B cell (primary cell): Measurements from ENCODE around the gene SUSD3. TPM values are rescaled to one million over a fixed set of nuclear protein-coding genes. Genes with fewer than 3 reads are reported as not detected.
A peak's percentile ranks its signal among the peaks of the same experiment; 100 is the strongest.

ENCODE experiments used
- ATAC-seq: fragments of 200-7000 bp; cut with Tn5 transposase; one replicate; pipeline ENCODE4 v1.10.0; 2021; ENCODE audit warnings: low read depth, mild to moderate bottlenecking, moderate number of reproducible peaks, moderate library complexity
- CTCF ChIA-PET: fragments of 350-600 bp; sonication (Branson Sonifier 250); formaldehyde crosslinking; loops from one replicate; lab custom pipeline; 2021; ENCODE audit warnings: antibody characterized with exemption, inconsistent platforms; lab: Charles Lee
- POLR2A ChIA-PET: fragments of 350-600 bp; sonication (Branson Sonifier 250); formaldehyde crosslinking; loops from one replicate; lab custom pipeline; 2021; ENCODE audit warnings: antibody characterized with exemption; lab: Charles Lee
- DNase-seq: peaks from one replicate; pipeline ENCODE4 v3.0.0; 2013
- H2AFZ ChIP-seq: 2 replicates; pipeline ENCODE4 v1.6.1; 2012; ENCODE audit warnings: mild to moderate bottlenecking, low read depth, low read length; ENCODE audit not compliant: insufficient read depth, poor library complexity, severe bottlenecking
- H3K27ac ChIP-seq, 2 donors: 1 replicate in 1 of 2; 2 replicates in 1 of 2; pipeline ENCODE4 v1.5.1; 2012 to 2013; ENCODE audit warnings: low read length in 2 of 2, mild to moderate bottlenecking in 2 of 2, moderate library complexity in 1 of 2
- H3K27me3 ChIP-seq, 4 experiments: fragments of 200-600 bp in 1 of 4; sonication (generic) in 1 of 4; replicated peaks in 1 of 4; 1 replicate in 2 of 4; 2 replicates in 2 of 4; pipeline versions ENCODE4 v1.6.1 to v1.7.0; 2013 to 2016; ENCODE audit warnings: low read length in 3 of 4, mild to moderate bottlenecking in 2 of 4, mixed read lengths in 1 of 4, moderate library complexity in 1 of 4; ENCODE audit not compliant: insufficient read depth in 4 of 4, control insufficient read depth in 3 of 4; ENCODE audit errors: control extremely low read depth in 1 of 4
- H3K36me3 ChIP-seq, 2 experiments: replicated peaks in 1 of 2; 1 replicate in 1 of 2; 2 replicates in 1 of 2; pipeline versions ENCODE4 v1.6.1 to v1.7.1; 2013; ENCODE audit warnings: low read length in 1 of 2; ENCODE audit not compliant: insufficient read depth in 2 of 2, control insufficient read depth in 1 of 2; ENCODE audit errors: control extremely low read depth in 1 of 2, extremely low read depth in 1 of 2
- H3K4me1 ChIP-seq, 2 donors: fragments of 200-600 bp in 1 of 2; sonication (generic) in 1 of 2; 1 replicate in 1 of 2; 2 replicates in 1 of 2; pipeline versions ENCODE4 v1.5.1 to v1.6.1; 2013 to 2017; ENCODE audit warnings: low read length in 2 of 2; ENCODE audit not compliant: control insufficient read depth in 2 of 2, insufficient read depth in 2 of 2
- H3K4me2 ChIP-seq: replicated peaks from 2 replicates; pipeline ENCODE3; 2012; ENCODE audit warnings: mild to moderate bottlenecking, low read depth, low read length; ENCODE audit not compliant: poor library complexity, severe bottlenecking
- H3K4me3 ChIP-seq, 5 experiments: fragments of 200-600 bp in 1 of 5; sonication (generic) in 1 of 5; 1 replicate in 3 of 5; 2 replicates in 2 of 5; pipeline versions ENCODE4 v1.5.1 to v1.7.0; 2011 to 2016; ENCODE audit warnings: low read length in 4 of 5, mild to moderate bottlenecking in 4 of 5, low read depth in 2 of 5, control low read depth in 1 of 5, moderate library complexity in 1 of 5; ENCODE audit not compliant: insufficient read depth in 1 of 5; ENCODE audit errors: control extremely low read depth in 1 of 5, extremely low read depth in 1 of 5
- H3K79me2 ChIP-seq: fragments of 200-600 bp; sonication (generic); one replicate; pipeline ENCODE4 v1.6.0; 2016; ENCODE audit warnings: low read length; ENCODE audit not compliant: control insufficient read depth, insufficient read depth
- H3K9ac ChIP-seq: fragments of 200-600 bp; sonication (generic); 2 replicates; pipeline ENCODE4 v1.6.1; 2017; ENCODE audit warnings: mild to moderate bottlenecking, low read length, moderate library complexity
- H3K9me3 ChIP-seq, 3 donors: one replicate each; pipeline versions ENCODE4 v1.6.1 to v1.7.1; 2013; ENCODE audit warnings: low read length in 2 of 3; ENCODE audit not compliant: control insufficient read depth in 2 of 3, insufficient read depth in 1 of 3; ENCODE audit errors: control extremely low read depth in 1 of 3
- H4K20me1 ChIP-seq: 2 replicates; pipeline ENCODE4 v1.6.0; 2012; ENCODE audit warnings: mild to moderate bottlenecking, low read length; ENCODE audit not compliant: insufficient read depth, control insufficient read depth, poor library complexity, severe bottlenecking
- H3K27ac Mint-ChIP-seq: one replicate; pipeline ENCODE4 v1.8.0; 2021; ENCODE audit warnings: mixed read lengths
- H3K27me3 Mint-ChIP-seq: one replicate; pipeline ENCODE4 v1.8.0; 2021; ENCODE audit warnings: mixed read lengths
- H3K4me1 Mint-ChIP-seq: one replicate; pipeline ENCODE4 v1.8.0; 2021; ENCODE audit warnings: mixed read lengths
- H3K4me3 Mint-ChIP-seq: one replicate; pipeline ENCODE4 v1.8.0; 2021; ENCODE audit warnings: mixed read lengths
- H3K9me3 Mint-ChIP-seq: one replicate; pipeline ENCODE4 v1.8.0; 2022; ENCODE audit warnings: mixed read lengths; ENCODE audit not compliant: insufficient read depth
- CTCF ChIP-seq: fragments of 200-600 bp; IDR thresholded peaks from one replicate; pipeline ENCODE4 v1.8.0; 2022; ENCODE audit warnings: antibody characterized with exemption, mild to moderate bottlenecking
- EZH2 ChIP-seq: IDR thresholded peaks from 2 replicates; pipeline ENCODE4 v1.6.1; 2012; ENCODE audit warnings: borderline replicate concordance, low read depth, mild to moderate bottlenecking, moderate library complexity, low read length; ENCODE audit not compliant: insufficient read depth, poor library complexity, severe bottlenecking
- WGBS: methylation state at CpG from one replicate; pipeline ENCODE4 v1.1.5; 2013; ENCODE audit warnings: missing lambda C conversion rate; ENCODE audit not compliant: insufficient coverage; 5-methylcytosine and 5-hydroxymethylcytosine counted together
- intact Hi-C: fragments of 100-400 bp; cut with micrococcal nuclease; formaldehyde crosslinking; loops from one replicate; pipeline ENCODE4 v1.10.0; 2022
- polyA plus RNA-seq: library from polyadenylated mRNA; depleted of rRNA; stranded (reverse); fragments of >200 nt; gene quantifications from 2 replicates; pipeline ENCODE4 v1.2.3, GENCODE V29; 2012
- total RNA-seq, 2 donors: library from RNA; stranded (reverse); fragments of 120-200 nt in 1 of 2; gene quantifications; 1 replicate in 1 of 2; 2 replicates in 1 of 2; pipeline versions ENCODE4 v1.2.3 to v1.2.4, GENCODE V29; 2013 to 2022

SUSD3 gene
- total and polyA plus RNA-seq, 2 donors (not counting 1 experiment from before 2014, with no cell fraction given): 41.0 to 85.0 TPM

- Mint-ChIP-seq H3K27me3 (no peaks in the 10 kb centered on the region), H3K4me3 (no peak overlapping the region), H3K4me1 (peaks cover 29% of the 10 kb centered on the region), H3K27ac (peak overlapping the region; percentile 63), H3K9me3 (no peaks in the 10 kb centered on the region)
- Histone ChIP-seq H3K27me3 (no peaks in the 10 kb centered on the region), H3K27ac (no peak overlapping the region), H4K20me1 (peaks cover 29% of the 10 kb centered on the region), H3K9ac (no peak overlapping the region), H3K9me3 (no peaks in the 10 kb centered on the region), H3K4me1 (peaks cover 13 to 17% of the 10 kb centered on the region in 2 donors), H3K79me2 (peaks cover 2% of the 10 kb centered on the region), H3K4me2 (no peak overlapping the region), H3K4me3 (no peak overlapping the region), H3K36me3 (peaks cover 4 to 87% of the 10 kb centered on the region in 2 experiments), H2AFZ (no peak overlapping the region)
- intact Hi-C loops: no loop called here
- no peak for TF ChIP-seq CTCF
- no peak for TF ChIP-seq EZH2
- ATAC-seq (no peak), DNase-seq (no peak)
- ChIA-PET CTCF (no interaction called here), POLR2A (interaction anchor here (0.7 kb wide), 1 partner anchor 239 kb away, joined by 5 read pairs; no protein-coding TSS in a partner anchor)
- WGBS: 96% methylated on average over 18 of the region's 23 CpGs
Observed at GRCh38 chr9:93022721-93023520, 35.6 kb upstream of the SUSD3 start.

GRCh38 chr9:93023521-93023815 lies 35.0 kb upstream of the SUSD3 start:
- CTCF ChIA-PET: no interaction called here
- no peak overlapping the region for H3K4me3 ChIP-seq
- H3K9me3 ChIP-seq: no peaks in the 10 kb centered on the region
- peaks cover 4 to 81% of the 10 kb centered on the region in 2 experiments for H3K36me3 ChIP-seq
- H2AFZ ChIP-seq: no peak overlapping the region
- Mint-ChIP-seq H3K27ac (peak overlapping the region; percentile 63), H3K27me3 (no peaks in the 10 kb centered on the region), H3K4me1 (peaks cover 34% of the 10 kb centered on the region), H3K9me3 (no peaks in the 10 kb centered on the region), H3K4me3 (no peak overlapping the region)
- POLR2A ChIA-PET: interaction anchor here (0.7 kb wide), 1 partner anchor 239 kb away, joined by 5 read pairs; no protein-coding TSS in a partner anchor
- H3K4me1 ChIP-seq: peaks cover 19 to 23% of the 10 kb centered on the region in 2 donors
- peaks cover 3% of the 10 kb centered on the region for H3K79me2 ChIP-seq
- no peak overlapping the region for H3K9ac ChIP-seq
- DNase-seq (no peak), ATAC-seq (peak; percentile 13)
- WGBS: 20% methylated on average over 1 of the region's 4 CpGs
- no peak overlapping the region for H3K27ac ChIP-seq
- no peak overlapping the region for H3K4me2 ChIP-seq
- H4K20me1 ChIP-seq: peaks cover 23% of the 10 kb centered on the region
- H3K27me3 ChIP-seq: no peaks in the 10 kb centered on the region
- no peak for TF ChIP-seq CTCF
- intact Hi-C loops: no loop called here
